HG03432 (cell line): ENCODE measurements around the gene ASIC2.

Source experiments
- ATAC-seq: cut with Tn5 transposase; IDR thresholded peaks from one replicate; pipeline ENCODE4 v1.9.1; 2021; ENCODE audit warnings: mild to moderate bottlenecking, moderate library complexity; ENCODE audit not compliant: unreplicated experiment

ASIC2 gene

DNA sequence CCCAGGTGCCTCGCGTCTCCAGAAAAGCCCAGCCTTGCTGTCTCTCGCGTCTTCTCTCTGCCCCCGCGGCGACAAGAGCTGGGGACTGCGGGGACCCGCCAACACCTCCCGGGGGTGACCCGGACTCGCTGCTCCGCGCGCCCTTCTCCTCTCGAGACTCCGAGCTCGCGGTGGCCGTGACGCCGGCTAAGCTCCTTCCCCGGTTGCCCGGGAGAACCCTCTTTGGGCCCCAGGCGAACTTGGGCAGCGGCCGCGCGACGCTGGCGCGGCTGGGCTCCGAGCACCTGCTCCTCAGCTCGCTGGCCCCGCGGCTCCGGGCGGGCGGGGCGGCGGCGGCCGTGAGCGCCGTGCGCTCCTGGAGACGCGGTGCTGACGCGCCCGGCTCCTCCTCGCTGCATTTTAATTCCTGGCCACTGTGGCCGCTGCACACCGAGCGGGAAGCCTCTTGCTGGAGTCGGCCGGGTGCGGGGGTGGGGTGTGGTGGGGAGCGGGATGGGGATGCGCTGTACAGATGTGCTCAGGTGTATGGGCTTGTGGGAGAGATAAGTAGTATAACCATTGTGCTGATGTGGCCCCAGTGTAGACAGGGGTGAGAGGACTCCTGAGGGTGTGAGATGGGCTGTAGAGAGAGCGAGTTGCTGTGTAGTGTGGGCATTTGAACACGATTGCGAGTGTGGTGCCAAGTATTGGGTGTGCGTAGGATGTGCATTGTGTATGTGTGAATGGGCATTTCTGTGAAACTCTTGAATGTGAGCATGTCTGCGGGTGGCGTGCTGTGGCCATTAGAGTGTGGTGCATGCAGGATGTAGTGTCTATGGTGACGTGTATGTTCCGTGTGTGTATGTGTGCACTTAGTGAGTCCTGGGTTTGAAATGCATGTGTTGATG is at the start of gene ASIC2:
TSS of gene ASIC2 (minus strand) at position 315 of the 887 bp plus-strand sequence.
- no peak for ATAC-seq

GRCh38 chr17:33342025-33342424 is 48.9 kb upstream of the ASIC2 start:
- no peak for ATAC-seq

DNA sequence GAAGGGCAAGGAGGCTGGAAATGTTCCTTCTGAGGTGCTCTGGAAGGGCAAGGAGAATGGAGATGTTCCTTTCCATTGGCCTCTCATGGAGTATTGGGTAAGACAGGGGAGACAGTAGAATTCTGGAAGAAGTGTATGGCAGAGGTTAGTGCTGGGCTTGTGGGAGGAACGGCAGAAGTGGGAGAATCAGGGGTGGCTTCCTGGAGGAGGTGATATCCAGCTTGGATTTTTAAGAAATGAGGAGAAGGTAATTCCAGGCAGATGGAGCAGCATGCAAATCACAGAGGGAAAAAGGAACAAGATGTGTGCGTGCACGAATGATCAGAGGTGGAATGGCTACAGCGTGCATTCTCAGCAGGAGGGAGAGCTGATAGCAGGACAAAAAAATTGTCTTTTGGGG is 45.1 kb upstream of the ASIC2 start:
- ATAC-seq, result no peak

- ATAC-seq, result no peak
These were observed 42.5 kb upstream of the ASIC2 start for GRCh38 chr17:33335491-33336173.

DNA sequence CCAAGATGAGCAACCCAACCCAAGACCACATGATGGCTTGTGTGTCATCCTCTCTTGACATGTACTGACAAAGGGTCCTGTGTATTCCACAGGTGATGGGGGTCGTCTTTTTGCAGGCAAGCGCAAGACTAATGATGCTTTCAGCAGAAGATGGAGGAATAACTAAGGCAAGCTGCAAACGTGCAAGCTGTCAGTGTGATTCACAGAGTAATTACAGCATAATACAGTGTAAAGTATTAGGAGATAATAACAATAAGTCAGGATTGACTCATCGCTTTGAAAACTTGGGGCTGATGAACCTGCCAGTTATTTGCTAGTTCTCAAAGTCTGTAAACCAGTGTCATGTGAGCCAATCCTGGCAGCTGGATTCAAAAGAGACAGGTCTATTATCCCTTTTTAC is 41.6 kb upstream of the ASIC2 start:
- ATAC-seq, result no peak

DNA sequence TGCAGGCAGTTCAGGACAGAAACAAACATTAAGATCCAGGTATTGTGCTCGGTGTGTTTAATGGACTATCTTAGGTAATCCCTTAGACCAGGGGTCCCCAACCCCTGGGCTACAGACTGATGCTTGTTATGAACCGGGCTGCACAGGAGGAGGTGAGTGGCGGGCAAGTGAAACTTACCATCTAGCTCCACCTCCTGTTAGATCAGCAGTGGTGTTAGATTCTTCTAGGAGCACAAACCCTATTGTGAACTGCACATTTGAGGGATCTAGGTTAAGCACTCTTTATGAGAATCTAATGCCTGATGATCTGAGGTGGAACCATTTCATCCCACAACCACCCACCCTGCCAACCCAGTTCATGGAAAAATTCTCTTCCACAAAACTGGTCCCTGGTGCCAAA is 37.8 kb upstream of the ASIC2 start:
- no peak for ATAC-seq

DNA sequence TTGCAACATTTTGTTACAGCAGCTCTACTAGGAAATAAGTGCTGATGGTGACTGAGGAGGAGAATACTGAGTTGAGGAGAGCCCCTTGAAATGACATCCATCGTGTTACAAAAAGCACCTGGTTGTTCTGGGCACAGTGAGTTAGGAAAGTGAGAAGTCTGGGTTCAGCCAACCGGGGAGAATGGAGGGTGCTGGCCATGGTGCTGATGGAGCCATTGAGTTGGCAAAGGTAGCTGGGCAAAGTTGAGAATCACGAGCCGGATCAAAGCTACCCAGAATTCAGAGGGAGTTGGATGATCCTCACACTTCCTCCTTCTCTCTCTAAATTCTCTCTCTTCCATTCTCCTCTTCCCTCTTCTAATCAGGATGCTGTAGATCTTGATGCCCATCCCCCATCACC is 35.0 kb upstream of the ASIC2 start:
- no peak for ATAC-seq

DNA sequence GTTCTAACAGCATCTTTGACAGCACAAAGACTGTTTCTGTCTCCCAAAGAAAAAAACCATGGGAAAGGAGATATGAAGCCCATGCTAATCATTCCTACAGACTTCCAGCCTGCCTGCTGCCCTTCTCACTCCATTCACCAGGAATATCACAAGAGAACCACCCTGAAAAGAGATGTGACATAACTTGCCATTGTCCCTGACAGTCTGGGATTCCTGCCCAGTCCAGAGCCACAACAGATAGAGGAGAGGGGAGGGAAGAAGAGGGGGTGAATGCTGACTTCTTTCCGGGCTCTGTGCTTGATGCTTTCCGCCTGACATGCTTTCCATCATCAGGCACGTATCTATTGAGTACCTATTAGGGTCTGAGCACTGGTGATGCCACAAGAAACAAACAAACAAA is 31.6 kb upstream of the ASIC2 start:
- ATAC-seq, result no peak

DNA sequence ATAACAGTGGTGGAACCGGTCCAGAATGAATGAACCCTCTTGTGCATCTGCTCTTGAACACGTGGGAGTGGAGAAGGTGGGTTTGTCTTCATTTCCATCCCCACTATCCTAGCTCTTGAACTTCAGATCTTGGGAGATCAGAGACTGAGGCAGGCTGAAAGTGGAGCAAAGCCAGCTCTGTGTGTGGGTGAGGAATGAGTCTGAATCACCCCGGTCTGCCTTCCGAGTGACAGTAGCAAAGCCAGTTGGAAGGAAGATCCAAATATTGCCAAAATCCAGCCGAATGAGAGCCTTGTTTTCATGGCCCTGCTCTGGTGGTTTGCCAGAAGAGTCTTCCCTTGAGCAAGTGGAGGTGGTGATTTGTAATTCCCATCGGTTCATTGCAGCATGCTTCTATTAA is 29.0 kb upstream of the ASIC2 start:
- no peak for ATAC-seq

- ATAC-seq, result no peak
These were observed 25.1 kb upstream of the ASIC2 start for GRCh38 chr17:33318241-33318640.

- ATAC-seq, result no peak
These were observed 23.7 kb upstream of the ASIC2 start for GRCh38 chr17:33316746-33317145.

- ATAC-seq, result no peak
These were observed 17.2 kb upstream of the ASIC2 start for GRCh38 chr17:33310296-33310695.

- no peak for ATAC-seq
These were observed 10.2 kb upstream of the ASIC2 start for GRCh38 chr17:33303254-33303653.

- no peak for ATAC-seq
These were observed 9.3 kb upstream of the ASIC2 start for GRCh38 chr17:33302394-33302793.

DNA sequence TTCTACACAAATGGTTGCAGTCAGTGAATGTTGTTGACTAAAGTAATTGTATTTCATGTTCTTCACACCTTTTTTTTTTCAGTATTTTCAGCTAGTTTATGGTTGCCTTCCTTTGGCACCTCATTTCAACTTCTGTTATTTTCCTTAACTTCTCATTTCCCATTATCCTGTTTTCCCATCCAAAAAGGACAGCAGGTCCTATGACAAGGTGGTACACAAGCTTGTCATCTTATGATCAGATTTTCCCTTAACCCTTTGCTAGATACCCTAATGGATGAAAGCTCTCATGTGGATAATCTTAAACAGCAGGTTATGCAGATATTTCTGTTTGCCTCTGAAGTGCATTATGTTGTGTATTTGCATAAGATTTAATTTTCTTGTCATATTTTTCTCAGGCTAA is 7.1 kb upstream of the ASIC2 start:
- ATAC-seq, result no peak

DNA sequence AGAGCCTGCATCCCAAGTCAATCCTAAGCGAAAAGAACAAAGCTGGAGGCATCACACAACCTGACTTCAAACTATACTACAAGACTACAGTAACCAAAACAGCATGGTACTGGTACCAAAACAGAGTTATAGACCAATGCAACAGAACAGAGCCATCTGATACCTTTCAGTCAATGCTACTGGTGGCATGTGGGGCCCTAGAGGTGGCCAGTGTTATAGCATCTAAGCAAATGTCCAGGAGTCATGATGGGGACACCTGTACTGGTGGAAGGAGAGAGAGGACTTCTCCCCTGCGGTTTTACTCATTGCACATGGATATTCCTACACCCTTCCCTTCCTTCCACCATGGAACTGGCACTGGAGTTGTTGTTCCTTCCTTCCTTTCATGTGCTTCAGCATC is 6.0 kb upstream of the ASIC2 start:
- ATAC-seq, result no peak

- ATAC-seq, result no peak
These were observed 4.5 kb upstream of the ASIC2 start for GRCh38 chr17:33297643-33298042.

DNA sequence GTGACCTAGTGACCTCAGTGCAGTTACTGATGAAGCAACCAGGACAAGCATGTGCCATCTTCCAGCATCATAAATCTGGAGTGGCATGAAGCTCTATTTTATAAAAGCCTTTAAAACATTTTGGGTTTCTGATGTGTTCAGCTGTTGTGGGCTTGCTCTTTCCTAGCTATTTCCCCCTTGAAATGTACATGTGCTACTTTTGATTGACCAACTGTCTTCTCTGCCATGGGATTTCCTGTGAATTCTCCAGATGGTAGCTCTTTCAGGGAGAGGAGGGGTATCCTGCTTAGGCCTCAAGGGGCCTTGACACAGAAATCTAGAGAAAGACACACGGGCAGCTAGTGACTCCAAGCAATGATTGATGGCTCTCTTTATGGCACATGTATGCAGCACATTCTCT is 1.9 kb upstream of the ASIC2 start:
- ATAC-seq, result no peak

- no peak for ATAC-seq
These were observed 704 bp downstream of the ASIC2 start for GRCh38 chr17:33292201-33292980.

GRCh38 chr17:33291248-33292200 is 1.6 kb downstream of the ASIC2 start:
- ATAC-seq, result no peak
